Stomach (tissue), 9 donors: ENCODE measurements around the gene ITM2B. TPM values are rescaled to one million over a fixed set of nuclear protein-coding genes. Genes with fewer than 3 reads are reported as not detected.

ENCODE experiments used
- DNase-seq, 2 donors: peaks; one replicate each; pipeline versions ENCODE4 v3.0.0 to v3.0.0-alpha.2; 2013 to 2019
- H3K27ac ChIP-seq, 5 donors: fragments of 200-600 bp in 4 of 5; sonication (generic) in 4 of 5; one replicate each; pipeline ENCODE4 v1.5.1; 2013 to 2019; ENCODE audit warnings: mild to moderate bottlenecking in 1 of 5, moderate library complexity in 1 of 5
- H3K27me3 ChIP-seq, 3 donors: fragments of 200-600 bp; sonication (generic); one replicate each; pipeline ENCODE4 v1.5.1; 2017 to 2019; ENCODE audit warnings: mixed run types in 1 of 3
- H3K36me3 ChIP-seq, 4 donors: fragments of 200-600 bp; sonication (generic); 1 replicate in 3 of 4; 2 replicates in 1 of 4; pipeline ENCODE4 v1.5.1; 2016 to 2019
- H3K4me1 ChIP-seq, 4 donors: fragments of 200-600 bp; sonication (generic); one replicate each; pipeline ENCODE4 v1.5.1; 2016 to 2019
- H3K4me3 ChIP-seq, 4 donors: fragments of 200-600 bp; sonication (generic) in 3 of 4; one replicate each; pipeline ENCODE4 v1.5.1; 2016 to 2019; ENCODE audit warnings: mild to moderate bottlenecking in 1 of 4
- H3K9me3 ChIP-seq, 4 donors: fragments of 200-600 bp; sonication (generic); one replicate each; pipeline ENCODE4 v1.5.1; 2016 to 2019
- CTCF ChIP-seq, 7 experiments: fragments of 450-650 bp in 4 of 7; fragments of 200-600 bp in 3 of 7; sonication (generic) in 3 of 7; IDR thresholded peaks; one replicate each; pipeline ENCODE4 v1.5.1; 2016 to 2019; ENCODE audit warnings: antibody characterized with exemption in 7 of 7, control low read depth in 2 of 7, mild to moderate bottlenecking in 1 of 7
- EP300 ChIP-seq: sonication (generic); formaldehyde crosslinking; IDR thresholded peaks from one replicate; pipeline ENCODE4 v1.6.1; 2017; ENCODE audit warnings: antibody characterized with exemption
- POLR2A ChIP-seq, 4 donors: fragments of 450-650 bp; IDR thresholded peaks; one replicate each; pipeline ENCODE4 v1.6.1; 2016; ENCODE audit warnings: antibody characterized with exemption in 4 of 4, control low read depth in 2 of 4, mild to moderate bottlenecking in 1 of 4, moderate library complexity in 1 of 4
- POLR2AphosphoS5 ChIP-seq, 3 donors: sonication (generic); formaldehyde crosslinking; IDR thresholded peaks; one replicate each; pipeline ENCODE4 v1.6.1; 2016; ENCODE audit warnings: antibody characterized with exemption in 3 of 3
- WGBS, 5 donors: extraction: QIAGEN DNeasy Blood & Tissue Kit in 3 of 5; methylation state at CpG; one replicate each; pipeline versions ENCODE4 v1.1.5 to v1.1.7; 2013 to 2018; 5-methylcytosine and 5-hydroxymethylcytosine counted together
- intact Hi-C: fragments of 100-400 bp; cut with DNase I; formaldehyde crosslinking; loops from one replicate; pipeline ENCODE4 v1.15.1; 2023; ENCODE audit warnings: low total_unique reads
- polyA plus RNA-seq, 3 donors: library from polyadenylated mRNA; stranded (reverse); fragments of 200-250 nt; gene quantifications; one replicate each; pipeline ENCODE4 v1.2.3, GENCODE V29; 2013
- total RNA-seq, 5 donors: library from RNA; depleted of rRNA; stranded (reverse); fragments of >200 nt; gene quantifications; one replicate each; pipeline versions ENCODE4 v1.1.0 to v1.2.3, GENCODE V29; 2014 to 2016
- donor health status: healthy with polysubstance abuse.
- donor health status: Bipolar disorder and iron deficiency.
- donor health status: healthy.

Gene ITM2B
- total and polyA plus RNA-seq, 8 donors: 113 to 419 (median 282) TPM

- TF ChIP-seq POLR2A (IDR thresholded peaks at IDR 0.05): no peak
- no peak for TF ChIP-seq EP300
- DNase-seq: no peak
- H3K27me3 ChIP-seq: no peaks in the 10 kb centered on the region
- no peaks in the 10 kb centered on the region for H3K9me3 ChIP-seq
- peaks cover 11 to 96% (median 61%) of the 10 kb centered on the region in 4 donors for H3K4me1 ChIP-seq
- H3K27ac ChIP-seq: peak overlapping the region in 2 of 5 donors; percentile 15 to 17
- peaks cover 0 to 14% (median 6%) of the 10 kb centered on the region in 4 donors for H3K36me3 ChIP-seq
- intact Hi-C loops: no loop called here
- WGBS, 5 donors: 16 to 32% (median 23%) methylated on average over 4 of the region's 4 CpGs
- peak overlapping the region in 1 of 4 donors; percentile 8 for H3K4me3 ChIP-seq
These were observed 8.6 kb downstream of the ITM2B start for GRCh38 chr13:48241651-48242050.

GRCh38 chr13:48242677-48243076 is 9.7 kb downstream of the ITM2B start:
- 27 to 45% (median 41%) methylated on average over 1 of the region's 1 CpG for WGBS, 5 donors

GRCh38 chr13:48244159-48244558 is 11.2 kb downstream of the ITM2B start:
- H3K27me3 ChIP-seq: no peaks in the 10 kb centered on the region
- intact Hi-C loops: no loop called here
- TF ChIP-seq EP300 (no peak), POLR2AphosphoS5 (IDR thresholded peaks at IDR 0.05) (no peak), POLR2A (IDR thresholded peaks at IDR 0.05) (no peak), CTCF (IDR thresholded peaks at IDR 0.05) (no peak)
- WGBS, 5 donors: 68 to 83% (median 79%) methylated on average over 1 of the region's 1 CpG
- no peaks in the 10 kb centered on the region for H3K9me3 ChIP-seq
- no peak overlapping the region for H3K4me3 ChIP-seq
- H3K27ac ChIP-seq: no peak overlapping the region
- peaks cover 0 to 12% (median 5%) of the 10 kb centered on the region in 4 donors for H3K36me3 ChIP-seq
- no peak for DNase-seq
- H3K4me1 ChIP-seq: peaks cover 8 to 86% (median 50%) of the 10 kb centered on the region in 4 donors

More at GRCh38 chr13:48242677-48243076, 9.7 kb downstream of the ITM2B start:
- Histone ChIP-seq H3K27ac (no peak overlapping the region), H3K36me3 (peaks cover 0 to 14% (median 6%) of the 10 kb centered on the region in 4 donors), H3K4me3 (no peak overlapping the region), H3K9me3 (no peaks in the 10 kb centered on the region), H3K27me3 (no peaks in the 10 kb centered on the region), H3K4me1 (peaks cover 5 to 94% (median 56%) of the 10 kb centered on the region in 4 donors)
- intact Hi-C loops: no loop called here
- TF ChIP-seq CTCF (IDR thresholded peaks at IDR 0.05) (no peak), EP300 (no peak), POLR2A (IDR thresholded peaks at IDR 0.05) (no peak), POLR2AphosphoS5 (IDR thresholded peaks at IDR 0.05) (no peak)
- no peak for DNase-seq

- DNase-seq: no peak
- Histone ChIP-seq H3K4me1 (peaks cover 8 to 81% (median 40%) of the 10 kb centered on the region in 4 donors), H3K9me3 (no peaks in the 10 kb centered on the region), H3K27me3 (no peaks in the 10 kb centered on the region), H3K4me3 (no peak overlapping the region), H3K36me3 (no peaks in the 10 kb centered on the region), H3K27ac (no peak overlapping the region)
- no peak for TF ChIP-seq CTCF (IDR thresholded peaks at IDR 0.05)
- no peak for TF ChIP-seq POLR2A (IDR thresholded peaks at IDR 0.05)
- no peak for TF ChIP-seq EP300
- WGBS, 5 donors: 37 to 45% (median 44%) methylated on average over 2 of the region's 2 CpGs
- intact Hi-C loops: no loop called here
These were observed 13.1 kb downstream of the ITM2B start for GRCh38 chr13:48246102-48246501.

GRCh38 chr13:48249018-48249417 is 16.0 kb downstream of the ITM2B start:
- TF ChIP-seq POLR2A (IDR thresholded peaks at IDR 0.05): no peak
- no peak for TF ChIP-seq EP300
- TF ChIP-seq POLR2AphosphoS5 (IDR thresholded peaks at IDR 0.05): no peak
- TF ChIP-seq CTCF (IDR thresholded peaks at IDR 0.05): no peak
- no peaks in the 10 kb centered on the region for H3K9me3 ChIP-seq
- H3K27me3 ChIP-seq: no peaks in the 10 kb centered on the region
- no peak overlapping the region for H3K27ac ChIP-seq
- peaks cover 0 to 6% (median 3%) of the 10 kb centered on the region in 4 donors for H3K36me3 ChIP-seq
- H3K4me1 ChIP-seq: peaks cover 0 to 80% (median 45%) of the 10 kb centered on the region in 4 donors
- DNase-seq: no peak
- no peak overlapping the region for H3K4me3 ChIP-seq
- 76 to 90% (median 84%) methylated on average over 2 of the region's 2 CpGs for WGBS, 5 donors
- intact Hi-C loops: no loop called here
